HG03575 (cell line): ENCODE results near the gene GH1.
"Not testable (repeated sequence)": the region's sequence is repeated elsewhere in the genome, so short reads cannot be mapped to it uniquely, and the experiment has no call there.

ENCODE experiments used
- ATAC-seq: cut with Tn5 transposase; IDR thresholded peaks from one replicate; pipeline ENCODE4 v1.9.1; 2021; ENCODE audit not compliant: unreplicated experiment, insufficient number of reproducible peaks, low FRiP score; ENCODE audit errors: extremely low read depth

GH1 gene

DNA sequence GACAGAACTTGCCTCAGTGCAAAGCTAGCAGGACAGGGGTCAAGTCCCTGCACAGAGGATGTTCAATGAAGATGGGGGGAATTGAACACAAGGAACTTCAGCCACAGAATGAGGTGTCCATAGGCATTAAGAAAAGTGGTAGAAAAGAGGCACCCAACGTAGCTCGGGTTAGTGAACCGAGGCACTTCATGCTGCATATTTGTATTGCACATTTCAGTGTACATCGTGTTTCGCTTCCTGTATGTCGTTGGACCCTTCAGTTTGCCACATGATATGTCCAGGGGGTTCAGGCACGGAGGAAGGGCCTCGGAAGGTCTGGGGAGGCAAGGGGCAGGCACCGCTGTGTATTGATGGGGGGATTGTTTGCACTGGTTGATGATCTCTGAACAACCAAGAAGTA, 40.2 kb downstream of the GH1 start:
- ATAC-seq, result not testable (repeated sequence)

DNA sequence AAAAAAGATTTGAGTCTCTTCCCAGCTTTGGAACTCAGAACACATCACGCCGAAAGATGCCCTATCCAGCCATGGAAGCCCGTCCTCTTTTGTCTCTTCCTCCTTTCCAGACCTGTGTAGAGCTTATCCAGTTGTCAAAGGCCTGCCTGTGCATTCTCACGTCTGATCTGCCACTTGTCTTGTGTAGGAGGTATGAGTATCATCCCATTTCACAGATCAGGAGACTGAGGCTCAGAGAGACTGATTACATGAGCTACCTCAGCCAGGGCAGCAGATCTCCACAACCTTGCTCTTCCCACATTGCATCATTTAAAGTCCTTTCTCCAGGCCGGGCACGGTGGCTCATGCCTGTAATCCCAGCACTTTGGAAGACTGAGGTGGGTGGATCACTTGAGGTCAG, 43.9 kb downstream of the GH1 start:
- not testable (repeated sequence) for ATAC-seq

DNA sequence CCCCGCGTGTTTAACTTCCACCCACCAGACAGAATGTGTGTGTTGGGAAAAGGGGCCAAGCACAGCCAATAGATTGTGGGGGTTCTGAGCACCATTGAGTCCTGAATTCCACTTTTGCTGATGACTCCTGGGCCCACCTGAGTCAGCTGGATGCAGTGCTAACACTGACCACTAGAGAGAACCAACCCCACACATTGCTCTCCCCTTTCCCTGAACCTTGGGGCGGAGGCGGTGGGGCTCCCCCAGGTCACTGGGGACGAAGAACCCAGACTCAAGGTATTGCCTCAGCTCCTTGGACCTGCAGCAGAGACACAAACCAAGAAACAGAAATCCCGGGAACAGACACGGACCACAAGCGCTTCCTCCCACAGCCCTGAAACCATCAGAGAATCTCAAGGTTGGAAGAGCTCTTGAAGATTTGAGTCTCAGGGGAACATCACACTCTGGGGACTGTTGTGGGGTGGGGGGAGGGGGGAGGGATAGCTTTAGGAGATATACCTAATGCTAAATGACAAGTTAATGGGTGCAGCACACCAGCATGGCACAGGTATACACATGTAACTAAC, 44.5 kb downstream of the GH1 start:
- ATAC-seq, result not testable (repeated sequence)

DNA sequence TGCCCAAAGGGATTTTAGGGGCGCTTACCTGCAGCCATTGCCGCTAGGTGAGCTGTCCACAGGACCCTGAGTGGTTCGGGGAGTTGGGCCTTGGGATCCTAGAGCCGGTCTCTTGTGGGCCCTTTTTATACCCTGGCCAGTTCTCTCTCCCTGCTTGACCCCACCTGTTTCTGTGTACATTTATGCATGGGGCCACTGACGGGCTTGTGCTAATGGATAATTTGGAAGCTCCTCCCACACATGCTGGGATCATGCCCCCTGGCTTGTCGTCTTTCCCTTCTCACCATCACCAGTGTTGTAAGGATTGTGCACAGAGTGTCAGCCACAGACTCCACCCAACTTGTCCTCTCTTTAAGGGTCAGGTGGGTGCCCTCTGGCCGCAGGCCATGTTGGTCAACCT, 45.1 kb downstream of the GH1 start, which contains the start of gene CSH2:
Gene CSH2, minus strand, starts transcription at position 101 of the 400 bp plus-strand sequence. Its CDS starts 63 bp downstream, at position 38.
- ATAC-seq, result not testable (repeated sequence)

DNA sequence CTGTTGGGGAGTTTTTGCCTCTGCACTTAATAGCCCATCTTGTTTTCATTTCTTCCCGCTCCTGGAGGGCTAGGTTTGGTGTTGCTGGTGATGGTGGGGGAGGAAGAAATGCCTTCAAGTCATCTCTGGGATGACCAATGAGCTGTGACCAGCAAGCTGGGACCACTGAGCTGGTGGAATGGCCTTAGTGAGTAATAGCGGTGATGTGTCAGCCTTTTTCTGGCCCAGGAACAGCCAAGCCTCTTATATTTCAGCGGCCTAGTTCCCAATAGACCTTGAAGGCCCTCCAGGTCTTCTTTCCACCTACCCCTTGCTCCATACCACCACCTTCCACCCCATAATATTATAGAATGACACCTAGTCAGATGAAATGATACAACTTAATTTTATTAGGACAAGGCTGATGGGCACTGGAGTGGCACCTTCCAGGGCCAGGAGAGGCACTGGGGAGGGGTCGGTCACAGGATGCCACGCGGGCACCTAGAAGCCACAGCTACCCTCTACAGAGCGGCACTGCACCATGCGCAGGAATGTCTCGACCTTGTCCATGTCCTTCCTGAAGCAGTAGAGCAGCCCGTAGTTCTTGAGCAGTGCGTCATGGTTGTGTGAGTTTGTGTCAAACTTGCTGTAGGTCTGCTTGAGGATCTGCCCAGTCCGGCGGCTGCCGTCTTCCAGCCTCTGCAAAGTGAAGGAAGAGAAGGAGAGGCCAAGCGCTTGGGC, 46.8 kb downstream of the GH1 start:
- ATAC-seq, result not testable (repeated sequence)

DNA sequence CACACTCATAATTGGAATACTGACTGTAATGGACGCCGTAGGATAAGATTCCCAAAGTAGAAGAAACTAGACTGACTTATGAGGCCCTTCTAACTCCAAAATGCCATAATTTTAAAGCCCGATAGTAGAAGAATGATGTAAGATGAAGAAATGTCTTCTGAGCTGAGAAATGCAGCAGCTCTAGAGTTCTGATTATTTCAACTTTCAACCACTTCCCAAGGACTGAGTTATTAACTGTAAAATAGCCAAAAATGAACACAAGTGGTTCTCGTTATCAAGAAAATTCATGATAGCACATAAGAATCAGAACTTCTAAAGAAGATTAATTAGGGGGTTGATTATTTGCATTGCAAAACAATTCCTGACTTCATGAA, 48.4 kb downstream of the GH1 start:
- ATAC-seq, result not testable (repeated sequence)

DNA sequence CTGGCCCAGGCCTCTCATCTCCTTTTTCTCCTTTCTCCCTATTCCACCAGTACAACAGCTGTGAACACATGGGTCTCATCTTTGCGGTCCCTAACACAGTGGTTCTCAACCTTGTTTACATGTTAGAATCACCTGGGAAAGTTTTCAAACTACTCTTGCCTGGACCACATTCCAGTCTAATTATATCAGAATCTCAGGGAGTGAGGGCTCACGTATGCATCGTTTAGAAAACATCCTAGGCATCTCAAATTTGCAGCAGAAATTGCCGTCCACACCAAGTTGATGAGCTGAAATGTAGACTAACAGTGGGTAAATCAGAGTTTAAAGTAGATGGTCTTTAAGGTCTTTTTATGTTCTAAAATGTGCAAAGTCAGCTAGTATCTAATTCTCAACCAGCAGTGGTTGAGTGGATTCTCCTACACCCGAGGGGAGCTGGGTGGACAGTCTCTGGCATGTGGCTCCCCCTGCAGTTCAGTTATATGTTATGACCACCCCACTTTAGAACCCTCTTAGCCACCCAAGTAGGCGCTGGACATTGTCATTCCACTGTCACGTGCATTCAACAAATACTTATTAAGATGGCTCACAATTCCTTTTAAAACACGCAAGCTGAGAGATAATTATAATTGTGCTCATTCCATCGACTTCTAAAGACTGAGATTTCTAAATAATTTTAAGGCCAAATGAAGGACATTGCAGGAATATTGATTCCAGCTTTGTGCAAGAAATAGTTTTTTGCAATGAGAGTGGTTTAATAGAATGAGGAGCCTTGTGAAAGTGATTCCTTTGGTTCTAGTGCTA, 48.9 kb downstream of the GH1 start:
- not testable (repeated sequence) for ATAC-seq
